ENCODE measurements around the gene MAPK12.

MAPK12 gene

GRCh38 chr22:50299785-50300619 is 38.5 kb upstream of the MAPK12 start:
- DNase-seq (ENCODE audit: low read depth in 2 of 2): no peak

DNA sequence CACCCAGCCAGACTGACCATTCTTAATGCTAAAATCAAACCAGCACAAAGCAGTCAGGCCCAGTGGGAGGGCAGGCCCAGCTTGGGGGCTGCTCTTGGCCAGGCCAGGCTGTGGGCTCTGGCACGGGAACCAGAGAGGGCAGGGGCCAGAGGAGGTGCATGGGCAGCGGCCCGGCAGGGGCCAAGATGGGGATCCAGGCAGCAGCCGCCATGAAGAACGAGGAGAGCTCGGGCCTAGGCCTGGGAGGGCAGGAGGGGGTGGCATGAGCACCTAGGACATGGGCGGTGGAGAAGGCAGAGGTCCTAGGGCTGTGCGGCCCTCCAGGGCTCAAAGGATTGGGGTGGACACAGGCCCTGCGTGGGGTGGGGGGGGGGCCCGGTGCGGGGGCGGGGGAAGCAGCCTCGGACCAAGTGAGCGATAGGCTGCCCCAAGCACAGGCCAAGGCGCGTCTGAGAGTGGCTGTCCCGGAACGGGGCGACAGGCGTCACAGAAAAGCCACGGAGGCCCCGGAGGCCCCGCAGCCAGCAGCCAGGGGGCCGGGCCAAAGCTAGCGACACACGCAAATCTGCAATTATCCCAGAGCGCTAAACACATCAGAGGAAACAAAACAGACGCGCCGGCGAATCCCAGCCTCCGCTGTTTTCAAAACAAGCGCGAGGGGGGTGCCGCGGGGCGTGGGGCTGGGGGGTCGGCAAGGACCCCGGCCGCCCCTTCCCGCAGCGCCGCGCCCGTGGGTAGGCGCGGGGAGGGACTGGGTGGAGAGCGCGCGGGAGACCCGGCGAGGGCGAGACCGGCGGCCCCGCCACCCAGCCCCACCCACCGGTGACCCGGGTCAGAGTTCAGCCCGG is 37.7 kb upstream of the MAPK12 start:
- DNase-seq (ENCODE audit: low read depth in 2 of 2): no peak

DNA sequence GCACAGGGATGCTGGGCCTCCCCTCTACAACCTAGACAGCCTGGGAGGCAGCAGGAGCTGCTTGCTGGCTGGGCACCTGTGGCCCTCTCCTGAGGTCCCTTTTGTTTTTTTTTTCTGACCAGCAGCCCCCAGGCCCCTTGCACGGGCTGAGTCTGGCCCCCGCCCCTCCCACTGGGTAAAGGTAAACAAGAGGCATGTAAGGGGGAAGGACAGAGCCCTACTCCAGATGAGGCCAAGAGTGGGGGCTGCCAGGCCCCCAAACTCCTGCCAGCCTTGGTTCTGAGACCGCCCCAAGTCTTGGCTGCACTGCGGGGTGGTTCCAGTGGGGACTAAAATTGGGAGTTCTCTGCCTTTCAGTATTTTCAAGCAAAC is 36.8 kb upstream of the MAPK12 start:
- DNase-seq (ENCODE audit: low read depth in 2 of 2): no peak

DNA sequence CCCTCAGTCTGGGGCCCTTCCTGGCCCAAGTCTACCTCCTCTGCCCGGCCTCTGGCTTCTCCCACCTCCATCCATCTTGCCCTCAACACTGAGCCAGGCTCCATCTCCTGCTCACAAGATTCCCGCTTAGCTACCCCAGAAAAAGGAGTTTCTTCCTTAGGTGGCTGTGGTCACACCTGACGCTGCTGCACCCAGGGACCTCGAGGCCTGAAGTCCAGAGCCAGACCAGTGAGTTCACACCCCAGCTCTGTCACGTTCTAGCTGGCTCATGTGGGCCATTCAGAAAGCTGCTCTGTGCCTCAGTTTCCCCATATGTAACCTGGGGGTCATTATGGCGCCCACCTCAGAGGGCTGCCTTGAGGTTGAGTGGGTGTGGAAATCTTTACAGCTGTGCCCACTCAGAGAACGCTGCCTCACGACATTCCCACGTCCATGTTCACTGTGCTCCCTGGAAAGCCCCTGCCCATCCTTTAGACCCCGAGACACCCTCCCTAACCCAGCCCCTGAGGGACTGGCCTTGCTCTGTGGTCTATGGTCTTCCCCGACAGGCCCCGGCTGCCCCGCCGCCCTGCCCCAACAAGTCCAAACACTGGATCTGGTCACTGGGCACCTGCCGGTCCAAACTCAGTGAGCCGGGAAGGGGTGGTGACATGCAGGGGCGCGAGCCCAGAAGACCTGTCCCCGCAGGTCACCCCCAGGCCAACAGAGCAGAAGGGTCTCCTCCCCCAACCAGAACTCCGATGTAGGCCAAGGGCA is 36.2 kb upstream of the MAPK12 start:
- no peak for DNase-seq (ENCODE audit: low read depth in 2 of 2)

GRCh38 chr22:50296658-50297490 is 35.4 kb upstream of the MAPK12 start:
- DNase-seq (ENCODE audit: low read depth in 2 of 2): no peak

DNA sequence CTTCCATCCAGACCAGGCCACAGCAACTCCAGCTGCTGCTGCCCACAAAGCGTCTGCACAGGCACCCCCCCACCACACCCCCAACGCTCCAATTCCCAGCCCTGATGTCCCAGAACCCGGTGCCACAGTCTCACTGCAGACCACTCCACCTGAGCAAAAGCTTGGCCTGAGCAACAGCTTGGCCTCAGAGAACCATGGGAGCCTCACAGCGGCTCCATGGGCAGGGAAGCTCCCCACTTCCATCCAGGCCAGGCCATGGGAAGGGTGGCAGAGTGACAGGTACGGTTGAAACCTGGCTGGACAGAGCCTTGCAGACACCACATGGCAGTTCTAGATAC is 32.8 kb upstream of the MAPK12 start:
- DNase-seq (ENCODE audit: low read depth in 2 of 2): no peak

DNA sequence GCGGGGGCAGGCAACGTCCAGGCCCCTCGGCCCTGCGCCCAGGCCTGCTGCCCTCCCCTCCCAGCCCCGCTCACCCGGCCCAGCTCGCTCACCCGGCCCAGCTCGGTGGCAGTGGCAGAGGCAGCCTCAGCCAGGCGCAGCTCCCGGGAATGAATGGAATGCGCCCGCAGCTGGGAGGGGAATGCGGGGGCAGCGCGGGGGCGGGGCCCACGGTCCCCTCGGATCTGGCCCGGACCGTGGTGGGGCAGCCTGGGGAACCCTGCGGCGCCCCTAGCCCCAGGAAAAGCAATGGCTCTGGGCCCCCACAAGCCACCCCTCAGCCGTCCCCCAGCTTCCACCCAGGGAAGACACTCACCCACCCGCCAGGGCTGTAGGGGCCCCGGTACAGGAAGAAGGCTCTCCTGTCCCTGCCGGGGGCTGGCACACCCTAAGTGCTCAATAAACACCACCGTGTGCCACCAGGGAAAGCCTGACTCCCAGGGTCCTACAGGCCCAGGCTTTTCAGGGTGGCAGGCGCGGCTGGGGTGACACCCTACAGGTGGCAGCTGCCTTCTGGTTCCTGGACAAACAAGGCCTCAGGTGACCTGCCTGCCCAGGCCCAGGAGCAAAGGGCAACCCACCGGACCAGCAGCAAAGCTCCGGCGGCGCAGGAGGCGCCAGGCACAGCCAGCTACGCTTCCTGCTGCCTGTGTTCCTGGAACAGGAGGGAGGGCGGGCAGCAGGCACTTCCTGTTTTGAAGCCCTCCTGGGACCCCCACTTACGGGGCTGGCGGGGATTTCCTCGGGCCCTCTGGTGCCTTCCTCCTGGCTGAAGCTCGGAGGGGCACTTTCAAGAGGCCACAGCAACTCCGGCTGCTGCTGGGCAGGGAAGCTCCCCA is 32.2 kb upstream of the MAPK12 start:
- no peak for DNase-seq (ENCODE audit: low read depth in 2 of 2)

DNA sequence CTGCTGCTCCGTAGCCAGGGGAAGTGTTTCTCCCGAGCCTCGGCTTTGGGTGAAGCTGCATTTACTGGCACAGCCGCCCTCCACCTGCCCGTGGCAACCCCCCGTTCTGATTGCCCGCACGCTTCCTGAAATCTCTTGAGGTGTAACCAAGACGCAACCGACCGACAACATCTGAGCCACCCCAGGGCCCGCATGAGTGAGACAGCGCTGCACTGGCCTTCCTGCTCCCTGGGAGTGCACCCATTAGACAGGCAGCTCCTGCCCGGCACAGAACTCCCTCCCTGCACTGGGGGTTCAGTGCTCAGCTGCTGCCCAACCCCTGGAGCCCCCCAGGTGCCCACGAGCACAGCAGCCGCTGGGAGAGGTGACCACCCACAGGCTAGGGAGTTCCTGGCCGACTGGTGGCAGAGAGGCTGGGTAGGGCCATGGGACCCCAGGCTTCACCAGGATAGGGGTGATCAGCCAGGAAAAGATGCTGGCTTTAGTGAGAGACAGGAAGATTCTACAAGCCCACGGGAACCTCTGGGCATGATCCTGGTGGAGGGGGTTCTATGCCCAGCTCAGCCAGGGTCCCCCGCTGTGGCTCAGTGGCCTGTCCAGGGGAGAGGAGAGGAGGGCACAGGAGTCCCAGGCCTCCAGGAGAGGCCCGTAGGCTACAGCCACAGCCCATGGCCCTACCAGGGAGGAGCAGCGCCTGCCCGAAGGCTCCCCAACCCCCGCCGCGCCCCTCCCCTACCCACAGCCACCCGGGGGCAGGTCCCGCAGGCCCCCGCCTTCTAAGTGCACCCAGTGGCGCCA is 31.4 kb upstream of the MAPK12 start:
- no peak for DNase-seq (ENCODE audit: low read depth in 2 of 2)

DNA sequence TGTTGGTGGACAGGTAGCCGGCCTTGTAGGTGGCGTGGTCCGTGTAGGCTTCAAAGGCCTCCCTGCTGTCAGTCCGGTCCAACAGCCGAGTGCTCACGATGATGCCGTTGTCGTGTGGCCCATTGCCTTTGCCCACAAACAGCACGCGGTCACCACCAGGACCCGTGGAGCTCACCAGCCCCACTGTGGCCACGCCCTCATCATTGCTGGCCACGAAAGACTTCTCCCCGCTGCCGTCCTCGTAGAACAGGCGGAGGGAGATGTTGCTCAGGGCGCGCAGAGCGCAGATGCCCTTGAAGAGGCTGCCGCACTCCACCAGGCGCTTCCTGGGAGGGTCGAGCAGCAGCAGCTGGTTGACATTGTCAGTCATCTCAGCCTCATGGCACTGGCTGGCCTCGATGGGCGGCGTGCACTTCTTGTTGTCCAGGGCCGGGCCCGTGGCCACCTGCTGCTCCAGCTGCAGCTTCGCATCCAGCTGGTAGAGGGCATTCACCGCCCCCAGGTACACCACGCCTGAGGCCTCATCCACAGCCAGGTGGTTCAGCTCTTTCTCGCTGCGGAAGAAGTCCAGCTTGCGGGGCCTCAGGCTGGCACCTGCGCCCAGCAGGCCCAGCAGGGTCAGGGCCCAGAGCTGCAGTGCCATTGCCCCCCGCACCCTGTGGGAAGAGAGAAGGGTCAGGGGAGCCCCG is 28.6 kb upstream of the MAPK12 start:
- no peak for DNase-seq (ENCODE audit: low read depth in 2 of 2)

GRCh38 chr22:50289151-50289941 is 27.9 kb upstream of the MAPK12 start:
- no peak for DNase-seq (ENCODE audit: low read depth in 2 of 2)

- no peak for DNase-seq (ENCODE audit: low read depth in 2 of 2)
Measured at GRCh38 chr22:50287731-50288130, 26.2 kb upstream of the MAPK12 start.

- no peak for DNase-seq (ENCODE audit: low read depth in 2 of 2)
Measured at GRCh38 chr22:50286701-50287318, 25.3 kb upstream of the MAPK12 start.

- DNase-seq (ENCODE audit: low read depth in 2 of 2): no peak
Measured at GRCh38 chr22:50286275-50286674, 24.8 kb upstream of the MAPK12 start.

DNA sequence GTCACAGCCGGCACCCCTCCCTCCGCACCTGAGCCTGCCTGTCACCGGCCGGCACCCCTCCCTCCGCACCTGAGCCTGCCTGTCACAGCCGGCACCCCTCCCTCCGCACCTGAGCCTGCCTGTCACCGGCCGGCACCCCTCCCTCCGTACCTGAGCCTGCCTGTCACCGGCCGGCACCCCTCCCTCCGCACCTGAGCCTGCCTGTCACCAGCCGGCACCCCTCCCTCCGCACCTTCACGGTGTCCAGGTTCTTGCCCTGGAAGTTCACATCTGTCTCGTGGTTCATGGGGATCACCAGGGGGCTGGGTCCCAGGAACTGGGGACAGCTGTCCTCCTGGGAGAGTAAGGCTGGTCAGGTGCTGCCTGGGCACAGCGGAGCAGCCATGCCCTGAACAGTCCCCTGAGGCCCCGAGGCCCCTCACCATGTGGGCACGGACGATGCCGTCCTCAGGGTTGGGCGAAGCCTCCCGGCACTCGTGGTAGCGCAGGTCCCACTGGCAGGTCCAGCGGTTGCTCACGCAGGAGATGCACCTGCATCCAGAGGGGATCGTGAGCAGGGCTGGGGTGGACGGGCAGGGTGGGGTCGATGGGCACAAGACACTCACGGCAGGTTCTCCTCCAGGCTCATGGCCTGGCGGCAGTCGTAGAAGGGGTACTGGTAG is 24.2 kb upstream of the MAPK12 start:
- no peak for DNase-seq (ENCODE audit: low read depth in 2 of 2)

DNA sequence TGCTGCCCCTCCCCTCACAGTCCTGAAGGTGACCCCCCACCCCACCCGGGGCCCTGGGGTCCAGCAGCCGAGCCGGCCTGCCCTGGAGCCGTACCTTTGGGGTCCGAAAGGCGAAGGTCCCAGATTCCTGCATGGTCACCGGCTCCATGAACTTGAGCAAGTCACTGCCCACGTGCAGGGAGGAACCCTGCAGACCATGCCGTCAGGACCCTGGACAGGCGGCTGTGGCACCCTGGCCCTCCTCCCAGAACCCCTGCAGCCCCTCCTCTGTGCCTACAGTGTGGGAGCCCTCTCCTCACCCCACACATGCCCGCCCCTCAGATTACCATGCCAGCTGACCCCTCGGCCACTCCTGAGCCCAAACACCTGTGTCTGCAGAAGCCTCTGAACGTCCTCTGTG is 23.0 kb upstream of the MAPK12 start:
- DNase-seq (ENCODE audit: low read depth in 2 of 2): no peak

DNA sequence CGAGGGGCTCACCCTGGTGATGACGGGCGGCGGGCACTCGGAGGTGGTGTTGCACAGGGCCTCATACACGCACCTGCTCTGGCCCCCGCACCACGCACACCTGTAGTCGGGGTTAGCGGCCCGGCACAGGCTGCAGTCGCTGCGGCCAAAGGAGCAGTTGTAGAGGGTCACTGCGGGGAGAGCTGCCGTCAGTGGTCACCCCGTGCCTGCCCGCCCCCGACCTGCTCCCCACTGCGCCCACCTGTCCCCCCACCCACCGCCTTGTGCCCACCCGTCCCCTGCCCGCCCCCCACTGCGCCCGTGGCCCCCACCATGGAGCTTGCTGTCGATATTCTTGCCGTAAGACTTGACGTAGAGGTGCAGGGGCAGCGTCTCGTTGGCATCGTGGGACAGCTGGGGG is 22.3 kb upstream of the MAPK12 start:
- no peak for DNase-seq (ENCODE audit: low read depth in 2 of 2)
